Hippocampal formation (tissue), 2 donors: ENCODE results near the gene ALLC.

ENCODE experiments used
- DNase-seq, 2 donors: peaks; one replicate each; lab custom pipeline; 2025; lab: John Stamatoyannopoulos, UW

The ALLC gene

GRCh38 chr2:3751251-3751650 is 93.3 kb downstream of the ALLC start:
- DNase-seq = no peak

GRCh38 chr2:3751806-3752205 is 93.8 kb downstream of the ALLC start:
- no peak for DNase-seq
